AG08395 (cell line): Measurements from ENCODE around the gene BARX1.
A peak's percentile ranks its signal among the peaks of the same experiment; 100 is the strongest.
"Not testable (repeated sequence)": the region's sequence is repeated elsewhere in the genome, so short reads cannot be mapped to it uniquely, and the experiment has no call there.

Experiments
- DNase-seq: peaks from one replicate; pipeline ENCODE4 v3.0.0; 2012; ENCODE audit warnings: mixed read lengths, low spot score

The BARX1 gene, protein sequence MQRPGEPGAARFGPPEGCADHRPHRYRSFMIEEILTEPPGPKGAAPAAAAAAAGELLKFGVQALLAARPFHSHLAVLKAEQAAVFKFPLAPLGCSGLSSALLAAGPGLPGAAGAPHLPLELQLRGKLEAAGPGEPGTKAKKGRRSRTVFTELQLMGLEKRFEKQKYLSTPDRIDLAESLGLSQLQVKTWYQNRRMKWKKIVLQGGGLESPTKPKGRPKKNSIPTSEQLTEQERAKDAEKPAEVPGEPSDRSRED

DNA sequence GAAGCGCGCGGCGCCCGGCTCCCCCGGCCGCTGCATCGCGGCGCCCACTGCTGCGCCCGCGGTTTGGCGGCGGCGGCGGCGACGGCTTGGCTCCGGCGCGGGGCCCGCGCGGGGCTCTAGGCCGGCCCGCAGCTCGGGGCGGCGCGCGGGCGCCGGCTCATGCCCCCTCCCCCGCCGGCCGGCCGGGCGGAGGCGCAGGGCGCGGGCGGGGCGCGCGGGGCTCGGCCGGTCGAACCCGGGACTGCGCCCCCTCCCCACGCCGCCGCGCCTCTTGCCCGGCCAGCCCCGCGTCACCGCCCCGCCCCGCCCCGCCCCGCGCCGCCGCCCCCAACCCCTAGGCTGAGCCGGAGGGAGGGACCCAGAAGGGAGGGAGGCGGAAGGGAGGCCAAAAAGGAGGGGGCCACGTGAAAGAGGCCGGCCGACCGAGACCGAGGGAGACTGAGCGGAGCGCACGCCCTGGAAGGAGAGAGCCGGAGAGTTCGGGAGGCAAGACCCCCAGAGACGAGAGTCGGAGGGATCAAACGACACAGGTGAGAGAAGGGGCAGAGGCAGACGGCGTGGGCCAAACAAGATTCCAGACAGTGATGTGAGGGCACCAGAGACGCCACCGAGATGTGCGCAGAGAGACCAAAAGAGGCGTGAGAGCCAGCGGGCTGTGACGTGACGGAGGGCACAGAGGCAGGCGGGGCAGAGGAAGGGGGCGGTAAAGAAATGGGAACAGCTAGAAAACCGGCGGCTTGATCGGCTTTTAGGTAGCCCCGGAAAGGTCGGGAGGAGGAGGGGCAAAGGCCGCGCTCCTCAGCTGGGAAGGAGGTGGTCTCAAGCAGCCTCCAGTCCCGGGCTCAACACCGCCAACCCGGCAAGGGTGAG lies at the start of gene BARX1:
TSS of gene BARX1 (minus strand) at position 245 of the 870 bp plus-strand sequence. CDS start at position 36, 209 bp downstream.
- no peak for DNase-seq

DNA sequence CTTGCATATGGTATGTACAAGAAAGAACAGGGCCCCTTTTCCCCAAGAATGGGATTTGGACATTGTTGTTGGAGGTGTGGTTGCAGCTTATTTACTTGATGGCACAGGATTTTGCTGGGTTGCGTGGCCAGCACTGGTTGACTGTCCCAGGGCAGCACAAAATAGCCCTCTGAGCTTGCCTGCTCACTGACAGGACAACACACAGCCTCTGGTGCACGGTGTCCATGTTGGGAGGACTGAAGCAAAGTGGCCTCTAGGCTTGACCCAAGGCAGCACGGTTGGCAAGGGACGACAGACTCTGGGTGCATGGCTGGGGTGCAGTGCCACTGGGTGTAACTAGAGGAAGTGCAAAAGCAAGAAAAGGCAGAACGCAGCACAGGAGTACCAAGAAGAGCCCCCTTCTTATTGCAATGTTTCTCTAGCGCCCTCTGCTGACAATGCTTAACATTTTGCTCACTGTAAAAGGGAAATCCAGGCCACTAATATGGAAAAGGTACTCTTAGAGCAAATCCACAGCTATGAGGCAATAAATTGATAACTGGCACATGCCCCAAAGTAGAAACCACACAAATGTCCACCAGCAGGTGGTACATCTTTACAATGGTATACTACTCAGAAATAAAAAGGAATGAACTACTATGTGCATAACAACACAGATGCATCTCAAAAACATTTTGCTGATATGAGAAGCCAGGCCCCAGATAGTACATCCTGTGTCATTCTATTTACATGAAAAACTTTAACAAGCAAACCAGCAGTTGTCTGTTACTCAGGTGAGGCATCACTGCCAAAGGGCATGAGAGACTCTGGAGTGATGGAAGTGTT lies 47.4 kb upstream of the BARX1 start:
- DNase-seq: peak; percentile 21

DNA sequence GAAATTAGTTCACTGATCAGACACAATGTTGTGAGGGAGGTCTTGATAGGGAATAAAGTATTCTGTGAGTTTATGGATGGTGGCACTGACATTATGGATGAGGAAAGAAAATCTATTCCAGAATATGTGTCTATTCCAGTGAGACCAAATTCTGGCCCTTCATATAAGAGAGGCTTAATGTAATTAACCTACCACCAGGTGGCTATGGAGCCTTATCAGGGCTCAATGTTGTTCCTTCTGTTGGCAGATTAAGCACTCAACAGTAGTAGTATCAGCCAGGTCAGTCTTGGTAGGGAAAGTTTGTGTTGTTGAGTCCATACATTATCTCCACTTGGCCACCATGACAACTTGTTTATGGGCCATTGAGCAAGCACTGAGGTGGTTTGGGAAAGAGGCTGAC lies 41.7 kb upstream of the BARX1 start:
- no peak for DNase-seq

DNA sequence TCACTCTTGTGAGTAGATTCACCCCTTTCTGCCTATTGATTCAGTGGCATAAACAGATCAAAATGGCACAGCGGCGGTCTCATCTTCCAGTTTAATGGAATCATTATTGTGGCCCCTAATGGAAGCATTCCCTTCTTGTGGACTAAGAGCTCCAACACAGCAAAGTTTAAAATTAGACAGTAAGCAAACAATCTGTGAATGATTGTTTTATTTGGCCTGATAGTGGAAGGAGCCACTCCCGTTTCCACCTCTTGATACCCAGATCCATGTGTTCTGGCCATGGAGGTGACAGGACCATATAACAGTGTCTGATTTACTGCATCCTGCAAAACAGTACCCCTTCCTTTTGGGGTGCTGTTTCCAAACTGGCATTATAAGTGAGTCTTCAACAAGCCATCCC lies 41.2 kb upstream of the BARX1 start:
- no peak for DNase-seq

DNA sequence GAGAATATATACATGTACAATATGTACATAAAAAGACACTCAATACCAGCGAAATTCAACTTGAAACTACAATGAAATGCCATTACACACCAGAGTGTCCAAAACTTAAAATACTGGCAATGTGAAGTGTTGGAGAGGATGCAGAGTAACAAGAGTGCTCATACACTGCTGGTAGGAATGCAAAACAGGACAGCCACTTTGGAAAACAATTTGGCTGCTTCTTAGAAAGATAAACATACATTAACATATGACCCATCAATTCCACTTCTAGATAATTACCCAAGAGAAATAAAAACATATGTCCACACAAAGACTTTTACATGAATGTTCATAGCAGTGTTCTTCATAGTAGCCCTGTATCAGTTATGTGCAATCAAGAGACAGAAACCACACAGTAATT lies 39.4 kb upstream of the BARX1 start:
- DNase-seq: no peak

DNA sequence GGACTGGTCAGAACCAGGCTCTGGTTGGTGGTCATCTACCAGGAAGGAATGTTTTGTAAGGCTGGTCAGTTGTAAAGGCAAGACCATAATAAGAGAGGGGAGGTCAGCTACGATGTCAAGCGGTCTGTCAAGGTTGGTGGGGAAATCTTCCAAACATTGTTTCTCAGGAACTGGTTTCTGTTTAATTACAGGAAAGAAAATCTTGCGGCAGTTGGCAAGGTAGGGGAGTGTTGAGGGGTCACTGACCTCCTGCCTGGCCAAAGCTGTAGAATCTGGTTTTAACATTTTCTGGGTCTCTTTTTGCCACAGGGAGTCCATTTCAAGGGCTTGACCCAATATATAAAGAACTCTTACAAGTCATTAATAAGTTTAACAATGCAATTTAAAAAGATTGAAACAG lies 39.0 kb upstream of the BARX1 start:
- DNase-seq: no peak

DNA sequence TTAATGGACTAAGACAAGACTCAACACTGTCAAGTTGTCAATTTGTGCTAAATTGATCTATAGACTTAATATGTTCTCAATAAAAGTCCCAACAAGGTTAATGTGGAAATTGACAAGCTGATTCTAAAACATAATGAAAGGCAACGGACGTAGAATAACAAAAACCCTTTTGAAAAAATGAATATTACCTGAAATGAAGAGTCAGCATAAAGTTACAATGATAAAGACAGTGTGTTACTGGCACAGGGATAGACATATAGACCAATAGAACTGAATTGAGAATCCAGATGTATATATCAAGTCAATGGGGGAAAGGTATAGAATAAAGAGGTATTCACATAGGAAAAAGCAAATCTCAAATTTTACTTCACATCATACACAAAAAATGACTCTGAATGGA lies 37.7 kb upstream of the BARX1 start:
- DNase-seq: no peak

DNA sequence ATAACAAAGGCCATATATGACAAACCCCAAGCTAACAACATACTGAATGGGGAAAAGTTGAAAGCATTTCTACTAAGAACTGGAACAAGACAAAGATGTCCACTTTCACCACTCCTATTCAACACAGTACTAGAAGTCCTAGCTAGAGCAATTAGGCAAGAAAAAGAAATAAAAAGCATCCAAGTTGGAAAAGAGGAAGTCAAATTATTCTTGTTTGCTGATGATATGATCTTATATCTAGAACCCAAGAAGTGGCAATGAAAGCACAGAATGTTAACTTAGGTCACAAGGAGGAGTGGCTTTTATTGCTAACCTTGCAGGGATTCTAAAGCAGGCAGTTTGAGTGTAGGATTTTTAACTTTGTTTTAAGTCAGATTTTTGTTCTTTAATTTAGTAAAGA lies 35.3 kb upstream of the BARX1 start:
- no peak for DNase-seq

DNA sequence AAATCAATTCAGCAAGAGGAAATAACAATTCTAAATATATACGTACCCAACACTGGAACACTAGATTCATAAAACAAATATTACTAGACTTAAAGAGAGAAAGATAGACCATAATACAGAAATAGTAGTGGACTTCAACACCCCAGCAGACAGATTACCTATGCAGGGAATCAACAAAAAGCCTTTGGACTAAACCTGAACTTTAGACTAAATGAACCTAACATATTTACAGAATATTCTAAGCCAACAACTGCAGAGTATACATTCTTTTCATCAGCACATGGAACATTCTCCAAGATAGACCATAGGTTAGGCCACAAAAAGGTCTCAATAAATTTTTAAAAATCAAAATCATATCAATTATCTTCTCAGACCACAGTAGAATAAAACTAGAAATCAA lies 32.9 kb upstream of the BARX1 start:
- DNase-seq: no peak

DNA sequence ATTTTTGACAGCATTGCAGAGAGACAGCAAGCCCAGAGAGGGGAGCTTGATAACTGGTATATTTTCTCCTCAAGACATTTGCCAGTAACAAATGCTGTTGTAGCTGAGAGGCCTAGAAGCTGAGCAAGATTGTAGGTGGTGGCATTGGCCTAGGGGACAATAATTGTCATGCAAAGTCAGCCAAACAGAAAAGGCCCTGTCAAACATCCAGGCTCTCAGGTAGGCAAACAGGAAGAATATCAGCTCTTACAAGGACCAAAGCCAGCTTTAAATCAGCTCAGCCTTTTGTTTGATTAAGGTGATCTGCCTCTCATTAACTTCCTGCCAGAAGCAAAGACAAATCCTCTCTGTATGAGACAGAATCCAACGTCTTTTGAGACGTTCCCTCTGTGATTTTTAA lies 29.7 kb upstream of the BARX1 start:
- no peak for DNase-seq

DNA sequence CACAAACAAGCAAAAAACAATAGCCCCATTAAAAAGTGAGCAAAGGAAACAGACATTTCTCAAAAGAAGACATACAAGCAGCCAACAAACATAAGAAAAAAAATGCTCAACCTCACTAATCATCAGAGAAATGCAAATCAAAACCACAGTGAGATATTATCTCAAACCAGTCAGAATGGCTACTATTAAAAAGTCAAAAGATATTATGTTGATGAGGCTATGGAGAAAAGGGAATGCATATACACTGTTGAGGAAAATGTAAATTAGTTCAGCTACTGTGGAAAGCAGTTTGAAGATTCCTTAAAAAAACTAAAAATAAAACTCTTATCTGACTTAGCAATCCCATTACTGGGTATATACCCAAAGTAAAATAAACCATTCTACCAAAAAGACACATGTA lies 28.7 kb upstream of the BARX1 start:
- DNase-seq: no peak

DNA sequence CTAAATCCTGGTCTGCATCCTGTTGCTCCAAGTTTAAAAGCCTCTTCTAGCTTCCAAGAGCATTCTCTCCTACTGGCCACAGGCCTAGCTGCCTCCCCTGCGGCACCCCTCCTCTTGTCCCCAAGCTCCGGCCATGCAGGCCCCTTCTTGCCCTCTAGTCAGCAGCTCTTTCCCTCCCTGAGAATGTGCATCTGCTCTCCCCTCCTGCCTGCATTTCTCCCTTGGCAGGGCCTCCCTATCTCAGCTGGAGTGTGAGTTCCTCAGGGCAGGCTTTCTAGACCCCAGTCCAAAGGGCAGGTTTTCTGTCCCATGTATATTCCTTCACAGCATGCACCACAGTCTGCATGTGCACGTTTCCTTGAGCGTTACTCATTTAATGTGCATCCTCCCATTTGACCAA lies 24.6 kb upstream of the BARX1 start:
- DNase-seq: no peak

DNA sequence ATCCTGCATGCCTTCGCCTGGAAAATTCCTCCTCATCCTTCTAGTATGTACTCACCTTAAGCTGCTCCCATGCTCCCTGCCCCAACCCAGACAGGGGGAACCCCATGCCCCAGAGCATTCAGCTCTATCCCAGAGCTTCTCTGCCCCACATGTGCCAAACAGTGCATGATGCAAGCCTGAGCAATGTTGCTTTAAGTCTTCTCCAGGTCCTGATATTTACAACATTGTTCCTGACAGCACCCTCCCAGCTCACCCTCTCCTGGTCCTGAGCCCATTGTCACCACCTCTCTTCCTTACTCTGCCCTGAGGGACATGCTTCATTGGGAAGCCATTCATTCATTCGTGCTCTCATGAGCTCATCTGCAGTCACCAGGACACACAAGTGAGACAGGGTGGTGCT lies 23.4 kb upstream of the BARX1 start:
- DNase-seq: no peak

DNA sequence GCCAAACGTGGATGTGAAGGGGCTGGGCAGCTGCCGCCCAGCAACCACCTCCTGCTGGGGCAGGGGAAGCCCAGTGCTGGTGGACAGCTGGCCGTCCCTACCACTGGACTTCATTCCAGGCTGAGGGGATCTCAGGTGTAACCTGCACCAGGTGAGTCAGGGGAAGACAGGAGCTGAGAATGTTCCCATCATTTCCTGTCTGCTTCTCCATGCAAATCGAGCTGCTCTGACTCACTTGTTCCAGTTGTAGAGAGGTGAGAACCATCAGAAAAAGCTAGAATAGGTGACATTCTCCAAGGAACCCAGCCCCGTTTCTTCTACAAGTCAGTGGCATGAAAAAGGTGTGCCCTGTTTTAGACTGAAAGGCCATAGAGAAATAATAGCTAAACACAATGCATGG lies 21.8 kb upstream of the BARX1 start:
- no peak for DNase-seq

DNA sequence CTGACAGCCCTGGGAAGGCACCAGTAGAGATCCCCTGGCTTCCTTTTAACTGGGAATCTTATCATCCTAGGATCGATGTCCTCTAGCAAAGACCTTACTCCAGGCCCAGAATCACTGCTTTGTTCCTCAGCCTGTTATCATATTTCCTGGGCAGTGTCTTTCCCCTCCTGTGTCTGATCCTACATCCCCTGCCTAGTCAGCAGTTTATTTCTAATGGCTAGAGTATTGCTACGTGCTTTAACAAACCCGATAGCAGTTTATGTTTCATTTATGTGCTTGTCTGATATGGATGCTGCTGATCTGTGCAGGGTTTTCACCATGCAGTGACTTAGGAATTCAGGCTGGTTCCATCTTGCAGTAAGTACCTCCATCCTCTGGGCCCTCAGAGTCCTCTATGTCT lies 20.9 kb upstream of the BARX1 start:
- no peak for DNase-seq

DNA sequence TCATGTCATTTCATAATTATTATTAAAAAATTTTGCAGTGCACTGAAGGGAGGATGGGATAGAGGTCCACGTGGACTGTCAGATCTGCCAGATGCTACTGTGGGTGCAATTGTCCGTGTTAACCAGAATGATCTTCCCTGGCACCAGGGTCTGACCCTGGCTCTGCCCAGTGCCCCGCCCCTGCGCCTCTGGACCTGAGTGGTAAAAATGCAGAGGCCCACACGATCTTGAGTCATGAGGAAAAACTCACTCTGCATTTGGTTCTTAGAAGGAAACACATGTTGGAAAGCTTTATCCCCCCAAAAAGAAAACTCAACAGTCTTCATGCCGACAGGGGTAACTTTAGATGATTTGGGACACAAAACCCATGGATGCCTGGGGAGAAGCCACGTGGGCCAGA lies 20.1 kb upstream of the BARX1 start:
- no peak for DNase-seq

DNA sequence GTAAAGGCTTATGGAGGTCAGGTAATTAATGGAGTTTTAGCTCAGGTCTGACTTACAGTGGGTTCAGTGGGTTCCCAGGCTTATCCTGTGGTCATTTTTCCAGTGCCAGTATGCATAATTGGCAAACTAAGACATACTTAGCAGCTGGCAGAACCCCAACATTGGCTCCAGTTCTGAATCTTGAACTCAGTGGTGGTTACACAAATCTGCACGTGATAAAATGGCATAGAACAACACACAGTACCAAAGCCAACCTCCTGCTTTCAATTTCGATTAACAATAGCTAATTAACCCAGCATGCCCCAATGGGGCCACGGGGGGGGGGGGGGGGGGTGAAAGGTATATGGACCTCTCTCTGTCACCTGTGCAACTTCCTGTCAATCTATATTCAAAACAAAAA lies 19.0 kb upstream of the BARX1 start:
- no peak for DNase-seq

DNA sequence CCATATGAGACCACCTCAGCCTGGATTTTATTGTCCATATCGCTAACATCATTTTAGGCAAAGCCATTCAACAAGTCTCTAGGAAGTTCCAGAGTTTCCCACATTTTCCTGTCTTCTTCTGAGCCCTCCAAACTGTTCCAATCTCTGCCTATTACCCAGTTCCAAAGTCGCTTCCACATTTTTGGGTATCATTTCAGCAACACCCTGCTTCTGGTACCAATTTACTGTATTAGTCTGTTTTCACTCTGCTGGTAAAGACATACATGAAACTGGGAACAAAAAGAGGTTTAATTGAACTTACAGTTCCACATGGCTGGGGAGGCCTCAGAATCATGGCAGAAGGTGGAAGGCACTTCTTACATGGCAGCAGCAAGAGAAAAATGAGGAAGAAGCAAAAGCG lies 17.5 kb upstream of the BARX1 start:
- DNase-seq: not testable (repeated sequence)

DNA sequence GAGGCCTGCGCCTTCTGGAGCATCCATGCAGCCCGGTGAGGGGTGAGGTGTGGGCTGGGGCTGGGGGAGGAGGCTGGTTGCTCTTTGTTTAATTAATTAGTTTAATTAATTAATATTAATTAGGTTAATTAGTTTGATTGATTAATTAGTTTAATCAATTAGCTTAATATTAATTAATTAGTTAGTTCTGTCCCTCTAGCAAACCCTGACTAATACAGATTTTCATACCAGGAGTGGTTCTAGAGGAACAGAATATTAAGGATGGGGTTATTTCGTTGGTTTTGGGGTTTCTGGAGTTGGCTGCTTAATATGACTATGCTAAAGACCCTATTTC lies 14.1 kb upstream of the BARX1 start:
- DNase-seq: no peak

DNA sequence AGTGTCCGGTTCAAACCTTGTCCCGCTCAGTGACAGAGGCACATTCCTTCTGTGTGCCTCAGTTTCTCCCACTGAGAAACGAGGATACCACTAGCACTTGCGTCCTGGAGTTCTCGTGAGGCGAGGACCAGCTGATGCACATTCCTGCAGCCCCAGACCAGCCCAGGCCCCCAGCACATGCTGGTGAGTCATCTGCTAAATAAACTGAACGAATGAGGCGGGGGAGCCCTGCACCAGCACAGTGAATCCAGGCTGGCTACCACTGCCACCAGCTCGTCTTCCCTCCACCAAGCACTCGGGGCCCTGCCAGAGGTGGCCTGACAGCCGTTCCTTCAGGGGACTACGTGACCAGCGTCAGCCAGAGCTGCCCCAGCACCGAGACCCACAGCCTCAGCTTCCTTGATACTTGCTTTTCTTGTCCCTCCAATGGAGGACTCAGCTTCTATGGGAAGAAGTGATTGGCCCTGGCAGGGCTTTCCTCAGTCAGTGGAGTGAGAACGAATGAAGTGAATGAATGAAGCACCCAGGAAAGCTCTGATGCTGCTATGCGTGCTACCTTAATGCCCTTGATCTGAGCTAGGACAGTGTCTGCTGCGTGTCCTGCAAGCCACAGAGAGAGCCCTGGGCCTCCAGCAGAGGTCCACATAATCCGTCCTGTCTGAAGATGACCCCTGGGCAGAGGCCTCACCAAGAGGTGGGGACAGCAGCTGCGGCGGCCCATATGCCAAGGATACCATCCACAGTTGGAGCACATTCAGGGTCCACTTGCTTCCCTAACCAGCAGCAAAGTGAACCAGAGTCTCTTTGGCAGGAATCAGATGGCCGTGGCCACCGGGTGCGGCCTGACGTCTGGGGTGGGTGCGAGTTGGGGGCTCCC lies 13.5 kb upstream of the BARX1 start:
- DNase-seq: no peak

DNA sequence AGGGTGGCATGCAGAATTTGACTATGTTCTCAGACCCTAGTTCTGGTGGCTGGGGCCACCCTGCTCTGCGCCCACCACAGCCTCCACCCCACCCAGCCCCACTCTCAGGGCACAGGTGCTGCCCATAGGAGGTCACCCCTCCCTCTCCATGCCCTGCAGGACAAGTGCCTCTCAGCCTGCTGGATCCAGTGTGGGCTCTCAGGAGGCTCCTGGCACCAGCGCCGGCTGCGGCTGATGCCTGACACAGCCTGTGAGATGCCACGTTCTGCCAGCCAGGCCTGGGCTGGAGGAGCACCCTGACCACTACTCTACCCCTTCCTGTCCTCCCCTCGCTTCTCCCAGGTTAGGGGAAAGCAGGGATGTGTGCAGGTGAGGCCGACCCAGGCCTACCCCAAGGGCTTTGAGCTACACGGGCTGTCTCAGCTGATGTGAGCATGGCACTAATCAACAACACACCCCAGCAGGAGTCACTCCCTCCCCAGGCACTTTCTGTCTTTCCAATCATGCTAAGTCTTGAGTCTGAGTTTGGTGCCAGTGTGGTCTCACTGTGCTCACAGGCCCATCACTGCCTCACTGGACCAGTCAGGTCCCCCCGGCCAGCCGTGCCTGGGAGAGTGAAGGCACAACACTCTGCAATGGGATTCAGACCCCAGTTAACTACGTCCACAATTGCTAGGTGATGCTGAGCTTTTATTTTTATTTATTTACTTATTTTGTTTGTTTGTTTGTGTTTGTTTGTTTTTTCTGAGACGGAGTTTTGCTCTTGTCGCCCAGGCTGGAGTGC lies 12.1 kb upstream of the BARX1 start:
- DNase-seq: no peak
